Stimulated activated CD8-positive, alpha-beta memory T cell treated with anti-CD3 and anti-CD28 coated beads, Interleukin-2, amount 100 ng/mL, for 48 hours (primary cell): ENCODE results near the gene LTBP4.
"Not testable (repeated sequence)": the region's sequence is repeated elsewhere in the genome, so short reads cannot be mapped to it uniquely, and the experiment has no call there.

Source experiments
- DNase-seq, 2 donors: peaks; one replicate each; pipeline ENCODE4 v3.0.0-alpha.2; 2020; ENCODE audit warnings: low read depth in 2 of 2

Gene LTBP4, protein sequence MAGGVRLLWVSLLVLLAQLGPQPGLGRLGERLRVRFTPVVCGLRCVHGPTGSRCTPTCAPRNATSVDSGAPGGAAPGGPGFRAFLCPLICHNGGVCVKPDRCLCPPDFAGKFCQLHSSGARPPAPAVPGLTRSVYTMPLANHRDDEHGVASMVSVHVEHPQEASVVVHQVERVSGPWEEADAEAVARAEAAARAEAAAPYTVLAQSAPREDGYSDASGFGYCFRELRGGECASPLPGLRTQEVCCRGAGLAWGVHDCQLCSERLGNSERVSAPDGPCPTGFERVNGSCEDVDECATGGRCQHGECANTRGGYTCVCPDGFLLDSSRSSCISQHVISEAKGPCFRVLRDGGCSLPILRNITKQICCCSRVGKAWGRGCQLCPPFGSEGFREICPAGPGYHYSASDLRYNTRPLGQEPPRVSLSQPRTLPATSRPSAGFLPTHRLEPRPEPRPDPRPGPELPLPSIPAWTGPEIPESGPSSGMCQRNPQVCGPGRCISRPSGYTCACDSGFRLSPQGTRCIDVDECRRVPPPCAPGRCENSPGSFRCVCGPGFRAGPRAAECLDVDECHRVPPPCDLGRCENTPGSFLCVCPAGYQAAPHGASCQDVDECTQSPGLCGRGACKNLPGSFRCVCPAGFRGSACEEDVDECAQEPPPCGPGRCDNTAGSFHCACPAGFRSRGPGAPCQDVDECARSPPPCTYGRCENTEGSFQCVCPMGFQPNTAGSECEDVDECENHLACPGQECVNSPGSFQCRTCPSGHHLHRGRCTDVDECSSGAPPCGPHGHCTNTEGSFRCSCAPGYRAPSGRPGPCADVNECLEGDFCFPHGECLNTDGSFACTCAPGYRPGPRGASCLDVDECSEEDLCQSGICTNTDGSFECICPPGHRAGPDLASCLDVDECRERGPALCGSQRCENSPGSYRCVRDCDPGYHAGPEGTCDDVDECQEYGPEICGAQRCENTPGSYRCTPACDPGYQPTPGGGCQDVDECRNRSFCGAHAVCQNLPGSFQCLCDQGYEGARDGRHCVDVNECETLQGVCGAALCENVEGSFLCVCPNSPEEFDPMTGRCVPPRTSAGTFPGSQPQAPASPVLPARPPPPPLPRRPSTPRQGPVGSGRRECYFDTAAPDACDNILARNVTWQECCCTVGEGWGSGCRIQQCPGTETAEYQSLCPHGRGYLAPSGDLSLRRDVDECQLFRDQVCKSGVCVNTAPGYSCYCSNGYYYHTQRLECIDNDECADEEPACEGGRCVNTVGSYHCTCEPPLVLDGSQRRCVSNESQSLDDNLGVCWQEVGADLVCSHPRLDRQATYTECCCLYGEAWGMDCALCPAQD (N-terminal part only)

GRCh38 chr19:40601134-40601974 is at the start of gene LTBP4:
TSS of gene LTBP4 (plus strand) at chr19:40601369. CDS start at chr19:40601388, 19 bp downstream.
- DNase-seq = no peak

- no peak for DNase-seq
Measured at GRCh38 chr19:40552848-40553247, 48.3 kb upstream of the LTBP4 start.

DNA sequence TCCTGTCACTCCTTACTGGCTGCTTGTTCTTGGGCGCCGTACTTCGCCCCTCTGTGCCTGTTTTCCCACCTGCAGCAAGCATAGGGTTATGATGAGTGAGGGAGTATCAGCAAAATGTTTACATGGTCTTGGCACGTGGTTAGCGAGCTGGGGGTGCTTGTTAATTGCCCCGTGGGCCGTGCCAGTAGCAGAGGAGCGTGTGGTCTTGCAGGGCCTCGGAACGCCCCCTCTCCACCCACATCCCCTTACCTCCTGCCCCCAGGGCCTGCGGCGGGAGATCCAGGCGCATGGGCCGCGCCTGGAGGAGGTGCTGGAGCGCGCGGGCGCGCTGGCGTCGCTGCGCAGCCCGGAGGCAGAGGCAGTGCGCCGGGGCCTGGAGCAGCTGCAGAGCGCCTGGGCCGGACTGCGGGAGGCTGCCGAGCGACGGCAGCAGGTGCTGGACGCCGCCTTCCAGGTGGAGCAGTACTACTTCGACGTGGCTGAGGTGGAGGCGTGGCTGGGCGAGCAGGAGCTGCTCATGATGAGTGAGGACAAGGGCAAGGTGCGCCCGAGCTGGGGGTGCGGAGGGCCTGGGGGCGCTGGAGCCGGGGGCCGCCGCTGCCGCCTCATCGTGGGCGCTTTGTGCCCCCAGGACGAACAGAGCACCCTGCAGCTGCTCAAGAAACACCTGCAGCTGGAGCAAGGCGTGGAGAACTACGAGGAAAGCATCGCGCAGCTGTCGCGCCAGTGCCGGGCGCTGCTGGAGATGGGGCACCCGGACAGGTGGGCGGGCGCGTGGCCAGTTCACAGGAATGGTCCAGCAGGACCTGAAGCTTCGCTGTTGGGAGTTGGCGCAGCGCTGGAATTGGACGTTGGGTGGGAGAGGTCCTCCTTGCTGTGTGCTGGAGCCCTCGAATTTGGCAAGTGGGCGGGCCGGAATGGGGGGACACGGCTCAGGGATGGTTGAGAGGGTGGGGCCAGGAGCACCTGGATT is 47.0 kb upstream of the LTBP4 start:
- DNase-seq = no peak

GRCh38 chr19:40555978-40556689 is 45.0 kb upstream of the LTBP4 start:
- DNase-seq = no peak

GRCh38 chr19:40556953-40557530 is 44.1 kb upstream of the LTBP4 start:
- DNase-seq = no peak

DNA sequence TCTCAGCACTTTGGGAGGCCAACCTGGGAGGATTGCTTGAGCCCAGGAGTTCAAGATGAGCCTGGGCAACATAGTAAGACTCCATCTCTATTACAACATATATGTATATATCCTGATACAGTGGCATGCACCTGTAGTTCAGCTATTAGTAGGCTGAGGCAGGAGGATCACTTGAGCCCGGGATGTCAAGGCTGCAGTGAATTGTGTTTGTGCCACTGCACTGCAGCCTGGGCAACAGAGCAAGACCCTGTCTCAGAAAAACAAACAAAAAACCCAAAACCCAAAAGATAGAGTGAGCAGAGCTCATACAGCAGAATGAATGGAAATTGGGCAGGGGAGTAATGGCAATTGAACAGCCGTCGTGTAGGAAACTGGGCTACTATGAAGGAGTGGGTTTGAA is 41.8 kb upstream of the LTBP4 start:
- DNase-seq = no peak

DNA sequence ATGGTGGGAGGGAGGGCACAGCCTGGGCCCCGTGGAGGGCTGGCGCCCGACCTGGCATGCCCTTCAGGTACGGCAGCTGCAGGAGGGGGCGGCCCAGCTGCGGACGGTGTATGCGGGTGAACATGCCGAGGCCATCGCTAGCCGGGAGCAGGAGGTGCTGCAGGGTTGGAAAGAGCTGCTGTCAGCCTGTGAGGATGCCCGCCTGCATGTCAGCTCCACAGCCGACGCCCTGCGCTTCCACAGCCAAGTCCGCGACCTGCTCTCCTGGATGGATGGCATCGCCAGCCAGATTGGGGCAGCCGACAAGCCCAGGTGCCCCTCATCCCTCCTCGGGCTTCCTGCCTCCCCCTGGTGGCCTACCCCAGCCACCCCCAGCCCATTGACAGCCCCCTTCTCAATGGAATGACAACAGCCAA is 41.1 kb upstream of the LTBP4 start:
- DNase-seq = no peak

DNA sequence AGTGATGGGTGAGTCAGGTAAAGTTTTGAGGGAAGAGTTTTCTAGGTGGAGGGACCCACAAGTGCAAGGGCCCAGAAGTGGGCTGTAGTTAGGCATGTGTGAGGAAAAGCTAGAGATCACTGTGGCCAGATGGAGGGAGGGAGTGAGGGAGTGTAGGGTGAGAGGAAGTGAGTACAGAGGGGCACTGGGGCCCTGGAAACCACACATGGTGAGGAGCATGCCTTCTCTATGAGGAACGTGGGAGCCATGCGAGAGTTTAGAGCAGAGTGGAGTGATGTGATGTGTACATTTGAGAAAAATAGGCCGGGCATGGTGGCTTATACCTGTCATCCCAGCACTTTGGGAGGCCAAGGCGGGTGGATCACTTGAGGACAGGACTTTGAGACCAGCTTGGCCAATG is 39.2 kb upstream of the LTBP4 start:
- no peak for DNase-seq

- DNase-seq = not testable (repeated sequence)
Measured at GRCh38 chr19:40564535-40564934, 36.6 kb upstream of the LTBP4 start.

- no peak for DNase-seq
Measured at GRCh38 chr19:40565355-40565754, 35.8 kb upstream of the LTBP4 start.

GRCh38 chr19:40565910-40566495 is 35.2 kb upstream of the LTBP4 start:
- no peak for DNase-seq

DNA sequence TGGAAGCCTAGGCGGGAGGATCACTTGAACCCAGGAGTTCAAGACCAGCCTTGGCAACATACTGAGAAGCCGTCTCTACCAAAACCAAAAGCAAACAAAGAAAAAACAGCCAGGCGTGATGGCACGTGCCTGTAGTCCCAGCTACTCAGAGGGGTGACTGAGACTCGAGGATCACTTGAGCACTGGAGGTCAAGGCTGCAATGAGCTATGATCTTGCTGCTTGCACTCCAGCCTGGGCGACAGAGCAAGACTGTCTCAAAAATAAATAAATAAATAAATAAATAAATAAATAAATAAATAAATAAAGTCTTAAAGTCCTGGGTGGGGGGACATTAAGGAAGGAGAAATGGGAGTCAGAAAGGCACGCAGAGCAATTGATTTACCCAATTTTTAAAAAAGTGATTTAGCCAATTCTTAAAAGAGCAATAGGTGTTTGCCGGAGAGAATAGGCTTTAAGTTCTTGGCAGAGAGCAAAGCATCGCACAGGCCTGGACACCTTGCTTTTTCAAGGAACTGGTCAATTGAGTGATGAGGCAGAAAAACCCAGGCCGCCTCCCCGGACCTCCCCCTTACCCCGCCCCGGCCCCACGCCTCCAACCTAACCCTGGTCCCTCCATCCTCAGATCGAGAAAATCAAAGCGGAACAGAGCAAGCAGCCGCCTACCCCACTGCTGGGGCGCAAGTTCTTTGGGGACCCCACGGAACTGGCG is 34.0 kb upstream of the LTBP4 start:
- no peak for DNase-seq

DNA sequence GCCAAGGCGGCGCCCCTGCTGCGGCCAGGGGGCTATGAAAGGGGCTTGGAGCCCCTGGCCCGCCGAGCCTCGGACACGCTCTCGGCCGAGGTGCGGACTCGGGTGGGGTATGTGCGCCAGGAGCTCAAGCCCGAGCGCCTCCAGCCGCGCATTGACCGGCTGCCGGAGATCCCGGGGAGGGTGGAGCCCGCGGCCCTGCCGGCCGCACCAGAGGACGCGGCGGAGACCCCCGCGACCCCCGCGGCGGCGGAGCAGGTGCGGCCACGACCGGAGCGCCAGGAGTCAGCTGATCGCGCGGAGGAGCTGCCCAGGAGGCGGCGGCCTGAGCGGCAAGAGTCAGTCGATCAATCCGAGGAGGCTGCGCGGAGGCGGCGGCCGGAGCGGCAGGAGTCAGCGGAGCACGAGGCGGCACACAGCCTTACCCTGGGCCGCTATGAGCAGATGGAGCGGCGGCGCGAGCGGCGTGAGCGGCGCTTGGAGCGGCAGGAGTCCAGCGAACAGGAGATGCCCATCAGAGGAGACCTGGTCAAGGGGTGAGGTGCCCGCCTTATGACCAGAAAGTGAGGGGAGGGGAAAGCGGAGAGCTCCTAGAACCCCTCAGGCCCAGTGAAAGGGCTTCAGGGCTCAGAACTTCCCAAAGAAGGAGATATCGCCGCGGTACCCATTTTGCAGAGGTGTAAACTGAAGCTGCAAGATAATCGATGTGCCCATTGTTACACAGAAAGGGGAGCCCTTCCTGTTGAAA is 33.2 kb upstream of the LTBP4 start:
- no peak for DNase-seq

GRCh38 chr19:40570313-40571004 is 30.7 kb upstream of the LTBP4 start:
- peak; percentile 92 to 96 for DNase-seq

GRCh38 chr19:40571005-40571318 is 30.2 kb upstream of the LTBP4 start:
- no peak for DNase-seq

DNA sequence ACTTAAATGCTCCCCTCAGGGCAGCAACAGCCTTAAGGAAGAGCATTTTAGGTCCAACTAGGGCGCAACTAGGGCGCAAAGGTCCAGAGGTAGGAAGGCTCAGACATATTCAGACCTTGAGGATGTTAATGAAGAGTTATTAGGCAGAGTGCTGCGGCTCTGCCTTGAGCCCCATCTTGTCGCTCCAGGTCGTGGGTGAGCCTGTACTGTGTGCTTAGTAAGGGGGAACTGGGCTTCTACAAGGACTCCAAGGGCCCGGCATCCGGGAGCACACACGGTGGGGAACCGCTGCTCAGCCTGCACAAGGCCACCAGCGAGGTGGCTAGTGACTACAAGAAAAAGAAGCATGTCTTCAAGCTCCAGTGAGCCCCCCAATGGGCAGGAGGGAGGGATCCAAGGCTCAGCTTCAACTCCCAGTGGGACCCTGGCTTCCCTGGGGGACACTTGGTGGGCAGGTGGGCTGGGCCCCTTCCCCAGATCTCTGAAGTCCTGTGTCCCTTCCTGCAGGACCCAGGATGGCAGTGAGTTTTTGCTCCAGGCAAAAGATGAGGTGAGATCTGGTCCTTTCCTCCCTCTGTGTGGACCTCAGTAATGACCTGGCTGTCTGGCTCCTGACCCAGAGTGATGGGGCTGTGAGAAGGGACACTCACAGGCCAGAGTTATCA is 29.2 kb upstream of the LTBP4 start:
- no peak for DNase-seq
